OCI-LY3 (cell line): Measurements from ENCODE around the gene MGME1.

Experiments
- H2AFZ ChIP-seq: fragments of 200-600, 300-600 bp; shearing (Covaris generic); 2 replicates; pipeline ENCODE4 v1.6.0; 2014; ENCODE audit warnings: antibody characterized with exemption, low read depth, low read length
- H3K27ac ChIP-seq: fragments of 200-600, 300-600 bp; sonication (generic); 2 replicates; pipeline ENCODE4 v1.5.1; 2014; ENCODE audit warnings: mild to moderate bottlenecking, low read length, moderate library complexity, mixed read lengths
- H3K27me3 ChIP-seq: fragments of 200-600, 300-600 bp; sonication (generic); 2 replicates; pipeline ENCODE4 v1.6.1; 2014; ENCODE audit warnings: low read depth, low read length, mixed read lengths
- H3K36me3 ChIP-seq: fragments of 200-600, 300-600 bp; sonication (generic); replicated peaks from 2 replicates; pipeline ENCODE3; 2014; ENCODE audit warnings: low read depth, low read length, mixed read lengths
- H3K4me1 ChIP-seq: fragments of 300-600, 200-600 bp; sonication (generic); 2 replicates; pipeline ENCODE4 v1.6.1; 2014; ENCODE audit warnings: low read length, mixed read lengths
- H3K4me2 ChIP-seq: fragments of 200-600, 300-600 bp; sonication (generic); 2 replicates; pipeline ENCODE4 v1.6.1; 2014; ENCODE audit warnings: low read length, mixed read lengths
- H3K4me3 ChIP-seq: fragments of 300-600, 200-600 bp; sonication (generic); 2 replicates; pipeline ENCODE4 v1.5.1; 2014; ENCODE audit warnings: antibody characterized with exemption, mild to moderate bottlenecking, low read length, moderate library complexity
- H3K79me2 ChIP-seq: fragments of 300-600, 200-600 bp; shearing (Covaris generic); 2 replicates; pipeline ENCODE4 v1.6.1; 2014; ENCODE audit warnings: mild to moderate bottlenecking, low read length, mixed read lengths
- H3K9ac ChIP-seq: fragments of 300-600, 200-600 bp; shearing (Covaris generic); 2 replicates; pipeline ENCODE4 v1.6.0; 2014; ENCODE audit warnings: mild to moderate bottlenecking, low read length, moderate library complexity
- H3K9me3 ChIP-seq: fragments of 200-600, 300-600 bp; shearing (Covaris generic); 2 replicates; pipeline ENCODE4 v1.6.1; 2014; ENCODE audit warnings: low read length, mixed read lengths; ENCODE audit not compliant: insufficient read depth
- H4K20me1 ChIP-seq: fragments of 200-600, 300-600 bp; sonication (generic); 2 replicates; pipeline ENCODE4 v1.6.1; 2016; ENCODE audit warnings: low read length, mixed read lengths; ENCODE audit not compliant: insufficient read depth
- EZH2phosphoT487 ChIP-seq: fragments of 200-600 bp; shearing (Covaris generic); IDR thresholded peaks from 2 replicates; pipeline ENCODE4 v1.6.1; 2018; ENCODE audit warnings: antibody characterized with exemption, mixed run types, low read depth
- TF ChIP-seq, protein P1 (sequence below): fragments of 200-600, 300-600 bp; sonication (generic); IDR thresholded peaks from 2 replicates; pipeline ENCODE4 v1.5.1; 2014; ENCODE audit warnings: antibody characterized with exemption, low read length, low read depth

Gene MGME1

GRCh38 chr20:18005170-18005989 lies 36.6 kb downstream of the MGME1 start:
- H3K9ac ChIP-seq = peak overlapping the region; percentile 41; the same call in 1 of the 2 replicates
- TF ChIP-seq, protein P1, sequence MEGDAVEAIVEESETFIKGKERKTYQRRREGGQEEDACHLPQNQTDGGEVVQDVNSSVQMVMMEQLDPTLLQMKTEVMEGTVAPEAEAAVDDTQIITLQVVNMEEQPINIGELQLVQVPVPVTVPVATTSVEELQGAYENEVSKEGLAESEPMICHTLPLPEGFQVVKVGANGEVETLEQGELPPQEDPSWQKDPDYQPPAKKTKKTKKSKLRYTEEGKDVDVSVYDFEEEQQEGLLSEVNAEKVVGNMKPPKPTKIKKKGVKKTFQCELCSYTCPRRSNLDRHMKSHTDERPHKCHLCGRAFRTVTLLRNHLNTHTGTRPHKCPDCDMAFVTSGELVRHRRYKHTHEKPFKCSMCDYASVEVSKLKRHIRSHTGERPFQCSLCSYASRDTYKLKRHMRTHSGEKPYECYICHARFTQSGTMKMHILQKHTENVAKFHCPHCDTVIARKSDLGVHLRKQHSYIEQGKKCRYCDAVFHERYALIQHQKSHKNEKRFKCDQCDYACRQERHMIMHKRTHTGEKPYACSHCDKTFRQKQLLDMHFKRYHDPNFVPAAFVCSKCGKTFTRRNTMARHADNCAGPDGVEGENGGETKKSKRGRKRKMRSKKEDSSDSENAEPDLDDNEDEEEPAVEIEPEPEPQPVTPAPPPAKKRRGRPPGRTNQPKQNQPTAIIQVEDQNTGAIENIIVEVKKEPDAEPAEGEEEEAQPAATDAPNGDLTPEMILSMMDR = no peak
- no peak for TF ChIP-seq EZH2phosphoT487
- H2AFZ ChIP-seq = peak overlapping the region; percentile 68
- H3K4me2 ChIP-seq = peak overlapping the region; percentile 76
- no peaks in the 10 kb centered on the region for H3K79me2 ChIP-seq
- no peaks in the 10 kb centered on the region for H4K20me1 ChIP-seq
- no peaks in the 10 kb centered on the region for H3K36me3 ChIP-seq
- H3K27ac ChIP-seq = peak overlapping the region; percentile 44
- H3K9me3 ChIP-seq = no peaks in the 10 kb centered on the region
- peaks cover 30% of the 10 kb centered on the region for H3K4me1 ChIP-seq
- H3K27me3 ChIP-seq = no peaks in the 10 kb centered on the region
- peak overlapping the region; percentile 61 for H3K4me3 ChIP-seq

GRCh38 chr20:18005990-18006364 lies 37.2 kb downstream of the MGME1 start:
- Histone ChIP-seq H3K27me3 (no peaks in the 10 kb centered on the region), H3K27ac (peak overlapping the region; percentile 44), H3K9me3 (no peaks in the 10 kb centered on the region), H3K4me1 (peaks cover 30% of the 10 kb centered on the region), H3K4me3 (peak overlapping the region; percentile 61; the same call in 1 of the 2 replicates), H4K20me1 (no peaks in the 10 kb centered on the region), H2AFZ (peak overlapping the region; percentile 68), H3K9ac (peak overlapping the region; percentile 41; the same call in 1 of the 2 replicates), H3K79me2 (no peaks in the 10 kb centered on the region), H3K36me3 (no peaks in the 10 kb centered on the region), H3K4me2 (peak overlapping the region; percentile 76)
- TF ChIP-seq, protein P1 = no peak
- no peak for TF ChIP-seq EZH2phosphoT487

DNA sequence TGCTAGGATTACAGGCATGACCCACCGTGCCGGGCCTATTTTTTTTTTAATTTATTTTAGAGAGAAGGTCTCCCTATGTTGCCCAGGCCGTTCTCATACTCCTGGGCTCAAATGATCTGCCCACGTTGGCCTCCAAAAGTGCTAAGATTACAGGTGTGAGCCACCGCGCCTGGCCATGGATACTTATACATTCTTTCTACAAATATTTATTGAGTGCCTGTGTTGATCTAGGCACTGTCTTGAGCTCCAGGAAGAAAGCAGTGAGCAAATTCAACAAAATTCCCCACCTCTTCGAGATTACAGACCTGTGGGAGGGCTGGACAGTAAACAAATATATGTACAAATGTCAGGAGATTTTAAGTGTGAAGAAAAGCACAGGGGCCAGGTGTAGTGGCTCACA lies 37.9 kb downstream of the MGME1 start:
- no peak overlapping the region for H3K4me3 ChIP-seq
- no peaks in the 10 kb centered on the region for H3K9me3 ChIP-seq
- no peaks in the 10 kb centered on the region for H3K36me3 ChIP-seq
- no peak overlapping the region for H2AFZ ChIP-seq
- no peak overlapping the region for H3K27ac ChIP-seq
- H3K4me2 ChIP-seq = no peak overlapping the region
- no peak overlapping the region for H3K9ac ChIP-seq
- TF ChIP-seq, protein P1 = no peak
- no peak for TF ChIP-seq EZH2phosphoT487
- no peaks in the 10 kb centered on the region for H4K20me1 ChIP-seq
- H3K4me1 ChIP-seq = peaks cover 30% of the 10 kb centered on the region
- no peaks in the 10 kb centered on the region for H3K27me3 ChIP-seq
- H3K79me2 ChIP-seq = no peaks in the 10 kb centered on the region

DNA sequence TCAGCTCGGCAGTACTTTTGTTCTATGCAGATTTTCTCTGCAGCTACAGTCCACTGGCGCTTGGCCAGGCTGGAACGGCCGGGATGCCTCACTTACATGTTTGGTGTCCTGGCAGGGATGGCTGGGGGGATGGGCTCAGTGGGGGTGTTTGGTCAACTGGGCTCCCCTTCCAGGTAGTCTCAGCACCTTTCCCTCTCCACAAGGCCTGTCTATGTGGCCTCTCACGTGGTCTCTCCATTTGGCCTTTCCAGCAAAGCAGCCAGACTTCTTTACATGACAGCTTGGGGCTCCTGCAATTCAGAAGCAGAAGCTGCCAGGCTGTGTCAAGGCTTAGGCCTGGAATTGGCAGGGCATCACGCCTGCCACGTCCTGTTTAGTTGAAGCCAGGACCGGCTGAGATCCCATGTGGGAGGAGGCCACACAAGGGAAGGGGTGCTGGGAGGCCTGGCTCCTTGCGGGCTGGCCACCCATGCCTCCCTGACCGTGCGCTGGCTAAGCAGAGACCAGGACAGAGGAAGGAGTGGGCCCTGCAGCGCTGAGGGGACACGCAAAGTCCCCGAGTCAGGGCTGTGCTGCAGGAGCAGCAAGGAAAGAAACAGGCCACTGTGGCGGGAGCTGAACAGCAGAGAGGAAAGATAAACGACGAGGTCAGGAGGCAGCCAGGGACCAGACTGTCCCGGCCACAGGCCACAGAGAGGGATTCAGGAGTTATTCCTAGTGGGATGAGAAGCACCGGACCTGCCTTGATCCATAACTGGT lies 38.9 kb downstream of the MGME1 start:
- Histone ChIP-seq H3K9me3 (no peaks in the 10 kb centered on the region), H3K79me2 (no peaks in the 10 kb centered on the region), H3K27ac (no peak overlapping the region), H3K4me2 (no peak overlapping the region), H3K9ac (no peak overlapping the region), H3K4me3 (no peak overlapping the region), H2AFZ (no peak overlapping the region), H3K27me3 (no peaks in the 10 kb centered on the region), H3K36me3 (no peaks in the 10 kb centered on the region), H3K4me1 (peaks cover 30% of the 10 kb centered on the region), H4K20me1 (no peaks in the 10 kb centered on the region)
- TF ChIP-seq, protein P1 = no peak
- TF ChIP-seq EZH2phosphoT487 = no peak
